Body of pancreas (tissue), 4 donors: ENCODE measurements around the gene COL26A1. TPM values are rescaled to one million over a fixed set of nuclear protein-coding genes. Genes with fewer than 3 reads are reported as not detected.

Experiments
- ATAC-seq: fragments of 150-250 bp; one replicate; pipeline ENCODE4 v1.9.1; 2016
- DNase-seq, 4 donors: peaks; one replicate each; pipeline ENCODE4 v3.0.0-alpha.2; 2019
- H3K27ac ChIP-seq, 4 donors: fragments of 200-600 bp; sonication (generic); 1 replicate in 3 of 4; 2 replicates in 1 of 4; pipeline versions ENCODE4 v1.5.1 to v1.6.1; 2016 to 2019; ENCODE audit warnings: mild to moderate bottlenecking in 1 of 4, mixed read lengths in 1 of 4, moderate library complexity in 1 of 4
- H3K27me3 ChIP-seq, 2 donors: fragments of 200-600 bp; sonication (generic); one replicate each; pipeline ENCODE4 v1.6.0; 2016; ENCODE audit warnings: mild to moderate bottlenecking in 1 of 2
- H3K36me3 ChIP-seq, 2 donors: fragments of 200-600 bp; sonication (generic); replicated peaks in 1 of 2; 2 replicates each; pipeline ENCODE4 v1.5.1; 2016; ENCODE audit warnings: low read depth in 2 of 2; ENCODE audit not compliant: insufficient read depth in 1 of 2
- H3K4me1 ChIP-seq: fragments of 200-600 bp; sonication (generic); one replicate; pipeline ENCODE4 v1.6.0; 2016
- H3K4me3 ChIP-seq, 2 donors: fragments of 200-600 bp; sonication (generic); 1 replicate in 1 of 2; 2 replicates in 1 of 2; pipeline ENCODE4 v1.5.1; 2016 to 2019
- H3K9me3 ChIP-seq, 3 donors: fragments of 200-600 bp; sonication (generic); 1 replicate in 2 of 3; 2 replicates in 1 of 3; pipeline ENCODE4 v1.5.1; 2016
- CTCF ChIP-seq, 7 experiments: fragments of 450-650 bp in 4 of 7; fragments of 200-600 bp in 3 of 7; sonication (generic) in 3 of 7; IDR thresholded peaks; one replicate each; pipeline ENCODE4 v1.5.1; 2016 to 2019; ENCODE audit warnings: antibody characterized with exemption in 7 of 7
- POLR2A ChIP-seq, 3 donors: fragments of 450-650 bp; IDR thresholded peaks; one replicate each; pipeline ENCODE4 v1.6.1; 2016; ENCODE audit warnings: antibody characterized with exemption in 3 of 3, mild to moderate bottlenecking in 2 of 3
- WGBS, 2 donors: methylation state at CpG; one replicate each; pipeline ENCODE4 v1.1.5; 2017; 5-methylcytosine and 5-hydroxymethylcytosine counted together
- intact Hi-C: fragments of 100-400 bp; cut with DNase I; formaldehyde crosslinking; loops from one replicate; pipeline ENCODE4 v1.15.1; 2023
- total RNA-seq, 2 donors: library from RNA; depleted of rRNA; stranded (reverse); fragments of >200 nt; gene quantifications; one replicate each; pipeline ENCODE4 v1.1.0, GENCODE V29; 2016

The COL26A1 gene
- total RNA-seq, 2 donors from 2014 or later = 0.78 to 2.0 TPM

GRCh38 chr7:101370836-101371235 is 8.2 kb downstream of the COL26A1 start:
- Histone ChIP-seq H3K27ac (no peak overlapping the region), H3K4me1 (no peaks in the 10 kb centered on the region), H3K36me3 (no peaks in the 10 kb centered on the region), H3K9me3 (no peaks in the 10 kb centered on the region), H3K27me3 (no peaks in the 10 kb centered on the region), H3K4me3 (no peak overlapping the region)
- no peak for TF ChIP-seq CTCF (IDR thresholded peaks at IDR 0.05)
- TF ChIP-seq POLR2A (IDR thresholded peaks at IDR 0.05) = no peak
- intact Hi-C loops = no loop called here
- DNase-seq (no peak), ATAC-seq (no peak)
- 54 to 68% methylated on average over 4 to 5 of the region's 5 CpGs for WGBS, 2 donors

- ATAC-seq (no peak), DNase-seq (peak in 2 of 4 donors; percentile 22 to 27)
- intact Hi-C loops = no loop called here
- WGBS, 2 donors = 65 to 67% methylated on average over 19 of the region's 19 CpGs
- no peak overlapping the region for H3K27ac ChIP-seq
- H3K4me3 ChIP-seq = no peak overlapping the region
- no peaks in the 10 kb centered on the region for H3K36me3 ChIP-seq
- no peaks in the 10 kb centered on the region for H3K4me1 ChIP-seq
- no peaks in the 10 kb centered on the region for H3K27me3 ChIP-seq
- no peak for TF ChIP-seq CTCF (IDR thresholded peaks at IDR 0.05)
- TF ChIP-seq POLR2A (IDR thresholded peaks at IDR 0.05) = no peak
- no peaks in the 10 kb centered on the region for H3K9me3 ChIP-seq
Observed at GRCh38 chr7:101373812-101374614, 11.3 kb downstream of the COL26A1 start.

- no peak for TF ChIP-seq POLR2A (IDR thresholded peaks at IDR 0.05)
- no peak for TF ChIP-seq CTCF (IDR thresholded peaks at IDR 0.05)
- no peak for ATAC-seq
- Histone ChIP-seq H3K4me1 (no peaks in the 10 kb centered on the region), H3K9me3 (no peaks in the 10 kb centered on the region), H3K27me3 (no peaks in the 10 kb centered on the region), H3K27ac (no peak overlapping the region), H3K4me3 (no peak overlapping the region), H3K36me3 (no peaks in the 10 kb centered on the region)
- DNase-seq = no peak
- intact Hi-C loops = no loop called here
- 97 to 98% methylated on average over 3 of the region's 3 CpGs for WGBS, 2 donors
Observed at GRCh38 chr7:101374990-101375389, 12.3 kb downstream of the COL26A1 start.

GRCh38 chr7:101376601-101377000 is 13.9 kb downstream of the COL26A1 start:
- TF ChIP-seq POLR2A (IDR thresholded peaks at IDR 0.05) (no peak), CTCF (IDR thresholded peaks at IDR 0.05) (no peak)
- 84 to 92% methylated on average over 4 to 5 of the region's 5 CpGs for WGBS, 2 donors
- Histone ChIP-seq H3K27me3 (no peaks in the 10 kb centered on the region), H3K36me3 (no peaks in the 10 kb centered on the region), H3K27ac (no peak overlapping the region), H3K4me3 (no peak overlapping the region), H3K4me1 (no peaks in the 10 kb centered on the region), H3K9me3 (no peaks in the 10 kb centered on the region)
- DNase-seq (no peak), ATAC-seq (no peak)
- intact Hi-C loops = no loop called here
